Measurements from ENCODE around the gene RYR3.

Gene RYR3

DNA sequence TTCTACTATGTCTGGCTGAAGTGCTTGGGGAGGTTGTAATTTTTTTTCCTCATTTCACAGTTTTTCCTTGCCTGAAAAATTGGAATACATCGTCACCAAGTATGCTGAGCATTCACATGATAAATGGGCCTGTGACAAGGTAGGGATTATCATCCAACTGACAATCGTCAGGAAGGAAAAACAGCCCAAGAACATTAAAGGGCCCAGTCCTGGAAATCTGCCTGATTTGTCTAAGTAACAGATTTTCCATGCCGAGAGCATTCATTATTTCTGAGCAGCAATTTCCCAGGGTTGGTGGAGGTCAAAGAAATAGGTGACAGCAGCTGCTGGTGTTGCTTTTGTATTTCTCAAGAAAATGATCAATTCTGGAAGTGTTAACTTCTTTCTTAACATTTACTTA, 431.5 kb downstream of the RYR3 start:
- Histone ChIP-seq H3K36me3 (no peaks in the 10 kb centered on the region), H3K4me1 (ENCODE audit: control insufficient read depth in 1 of 2, insufficient read depth in 1 of 2, low read depth in 1 of 2, low read length in 1 of 2) (no peaks in the 10 kb centered on the region), H3K4me3 (ENCODE audit: low read depth in 1 of 2, low read length in 1 of 2) (no peak overlapping the region), H3K27me3 (peaks cover 4% of the 10 kb centered on the region), H3K27ac (no peak overlapping the region), H3K9me3 (no peaks in the 10 kb centered on the region)
- TF ChIP-seq, protein P1, sequence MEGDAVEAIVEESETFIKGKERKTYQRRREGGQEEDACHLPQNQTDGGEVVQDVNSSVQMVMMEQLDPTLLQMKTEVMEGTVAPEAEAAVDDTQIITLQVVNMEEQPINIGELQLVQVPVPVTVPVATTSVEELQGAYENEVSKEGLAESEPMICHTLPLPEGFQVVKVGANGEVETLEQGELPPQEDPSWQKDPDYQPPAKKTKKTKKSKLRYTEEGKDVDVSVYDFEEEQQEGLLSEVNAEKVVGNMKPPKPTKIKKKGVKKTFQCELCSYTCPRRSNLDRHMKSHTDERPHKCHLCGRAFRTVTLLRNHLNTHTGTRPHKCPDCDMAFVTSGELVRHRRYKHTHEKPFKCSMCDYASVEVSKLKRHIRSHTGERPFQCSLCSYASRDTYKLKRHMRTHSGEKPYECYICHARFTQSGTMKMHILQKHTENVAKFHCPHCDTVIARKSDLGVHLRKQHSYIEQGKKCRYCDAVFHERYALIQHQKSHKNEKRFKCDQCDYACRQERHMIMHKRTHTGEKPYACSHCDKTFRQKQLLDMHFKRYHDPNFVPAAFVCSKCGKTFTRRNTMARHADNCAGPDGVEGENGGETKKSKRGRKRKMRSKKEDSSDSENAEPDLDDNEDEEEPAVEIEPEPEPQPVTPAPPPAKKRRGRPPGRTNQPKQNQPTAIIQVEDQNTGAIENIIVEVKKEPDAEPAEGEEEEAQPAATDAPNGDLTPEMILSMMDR (IDR thresholded peaks at IDR 0.05) = no peak

DNA sequence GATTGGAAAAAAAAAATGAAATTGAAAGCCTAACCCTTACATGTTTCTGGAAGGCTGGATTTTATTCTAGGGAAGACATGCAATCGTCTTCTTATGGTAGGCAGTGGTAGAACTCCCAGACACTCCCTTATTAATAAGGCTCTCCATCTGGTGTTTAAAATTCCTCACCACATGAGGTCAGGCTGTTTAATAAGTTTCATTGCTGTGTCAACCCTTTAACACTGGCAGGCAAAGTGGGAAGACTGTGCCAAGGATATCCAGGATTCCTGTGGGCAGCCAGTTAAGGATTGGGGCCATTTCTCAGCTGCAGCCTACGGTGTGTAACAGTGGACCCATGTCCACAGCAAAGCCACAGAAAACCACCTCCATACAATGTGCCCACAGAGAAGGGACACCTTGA, 432.0 kb downstream of the RYR3 start:
- H3K36me3 ChIP-seq = no peaks in the 10 kb centered on the region
- H3K4me1 ChIP-seq (ENCODE audit: control insufficient read depth in 1 of 2, insufficient read depth in 1 of 2, low read depth in 1 of 2, low read length in 1 of 2) = no peaks in the 10 kb centered on the region
- peaks cover 3% of the 10 kb centered on the region for H3K27me3 ChIP-seq
- H3K27ac ChIP-seq = no peak overlapping the region
- no peak overlapping the region for H3K4me3 ChIP-seq (ENCODE audit: low read depth in 1 of 2, low read length in 1 of 2)
- no peaks in the 10 kb centered on the region for H3K9me3 ChIP-seq
- TF ChIP-seq, protein P1 (IDR thresholded peaks at IDR 0.05) = no peak

DNA sequence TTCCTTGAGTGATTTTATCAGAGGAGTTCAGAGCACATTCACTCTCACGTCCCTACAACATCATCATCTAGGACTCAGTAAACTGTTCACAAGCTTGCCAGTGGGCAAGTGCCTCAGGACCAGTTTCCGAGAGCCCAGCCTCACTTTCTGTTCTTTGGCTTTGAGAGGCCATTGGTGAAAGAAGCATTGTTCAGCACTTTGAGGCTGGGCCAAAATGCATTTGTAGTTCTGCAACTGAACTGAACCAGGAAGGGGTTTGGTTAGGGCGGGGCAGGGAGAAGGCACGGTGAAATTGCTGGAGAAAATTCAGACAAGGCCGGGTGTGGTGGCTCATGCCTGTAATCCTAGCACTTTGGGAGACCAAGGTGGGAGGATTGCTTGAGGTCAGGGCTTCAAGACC, 435.4 kb downstream of the RYR3 start:
- Histone ChIP-seq H3K9me3 (no peaks in the 10 kb centered on the region), H3K4me3 (ENCODE audit: low read depth in 1 of 2, low read length in 1 of 2) (no peak overlapping the region), H3K4me1 (ENCODE audit: control insufficient read depth in 1 of 2, insufficient read depth in 1 of 2, low read depth in 1 of 2, low read length in 1 of 2) (no peaks in the 10 kb centered on the region), H3K36me3 (no peaks in the 10 kb centered on the region), H3K27ac (no peak overlapping the region), H3K27me3 (no peaks in the 10 kb centered on the region)
- TF ChIP-seq, protein P1 (IDR thresholded peaks at IDR 0.05) = no peak

DNA sequence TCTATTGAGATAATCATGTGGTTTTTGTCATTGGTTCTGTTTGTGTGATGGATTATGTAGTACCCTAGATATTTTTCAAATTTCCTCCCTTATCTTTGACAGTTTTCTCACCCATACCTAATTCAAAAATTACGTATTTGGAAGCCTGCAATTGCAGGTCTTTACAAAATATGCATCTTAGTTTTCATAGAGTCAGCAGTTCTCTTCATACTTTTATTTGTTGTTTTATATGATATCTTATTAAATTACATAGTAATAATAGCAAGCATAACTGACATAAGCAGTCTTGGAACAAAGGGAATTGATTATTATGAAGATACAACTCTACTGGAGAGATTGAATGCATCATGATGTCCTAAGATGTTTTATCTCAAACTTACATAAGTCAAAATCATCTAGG, 442.2 kb downstream of the RYR3 start:
- H3K4me1 ChIP-seq (ENCODE audit: control insufficient read depth in 1 of 2, insufficient read depth in 1 of 2, low read depth in 1 of 2, low read length in 1 of 2) = no peaks in the 10 kb centered on the region
- H3K9me3 ChIP-seq = no peaks in the 10 kb centered on the region
- H3K27ac ChIP-seq = no peak overlapping the region
- no peak overlapping the region for H3K4me3 ChIP-seq (ENCODE audit: low read depth in 1 of 2, low read length in 1 of 2)
- TF ChIP-seq, protein P1 (IDR thresholded peaks at IDR 0.05) = no peak
- H3K36me3 ChIP-seq = no peaks in the 10 kb centered on the region
- H3K27me3 ChIP-seq = no peaks in the 10 kb centered on the region

DNA sequence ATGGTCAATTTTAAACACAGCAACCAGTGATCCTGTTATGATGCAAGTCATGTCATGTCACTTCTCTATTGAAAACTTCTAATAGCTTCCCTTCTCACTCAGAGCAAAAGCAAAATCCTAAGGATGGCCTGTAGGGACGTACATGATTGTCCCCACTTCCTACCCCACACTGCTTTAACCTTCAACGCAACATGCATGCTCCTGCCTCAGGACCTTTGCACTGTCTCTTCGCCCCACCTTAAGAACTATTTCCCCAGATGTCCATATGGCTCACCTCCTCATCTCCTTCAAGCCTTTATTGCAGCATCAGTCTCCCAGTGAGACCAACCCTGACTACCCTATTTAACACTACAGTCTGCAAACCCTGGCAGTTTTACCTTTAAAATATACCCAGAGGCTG, 443.5 kb downstream of the RYR3 start:
- no peak overlapping the region for H3K27ac ChIP-seq
- no peaks in the 10 kb centered on the region for H3K4me1 ChIP-seq (ENCODE audit: control insufficient read depth in 1 of 2, insufficient read depth in 1 of 2, low read depth in 1 of 2, low read length in 1 of 2)
- H3K27me3 ChIP-seq = no peaks in the 10 kb centered on the region
- TF ChIP-seq, protein P1 (IDR thresholded peaks at IDR 0.05) = no peak
- H3K9me3 ChIP-seq = no peaks in the 10 kb centered on the region
- no peaks in the 10 kb centered on the region for H3K36me3 ChIP-seq
- H3K4me3 ChIP-seq (ENCODE audit: low read depth in 1 of 2, low read length in 1 of 2) = no peak overlapping the region

DNA sequence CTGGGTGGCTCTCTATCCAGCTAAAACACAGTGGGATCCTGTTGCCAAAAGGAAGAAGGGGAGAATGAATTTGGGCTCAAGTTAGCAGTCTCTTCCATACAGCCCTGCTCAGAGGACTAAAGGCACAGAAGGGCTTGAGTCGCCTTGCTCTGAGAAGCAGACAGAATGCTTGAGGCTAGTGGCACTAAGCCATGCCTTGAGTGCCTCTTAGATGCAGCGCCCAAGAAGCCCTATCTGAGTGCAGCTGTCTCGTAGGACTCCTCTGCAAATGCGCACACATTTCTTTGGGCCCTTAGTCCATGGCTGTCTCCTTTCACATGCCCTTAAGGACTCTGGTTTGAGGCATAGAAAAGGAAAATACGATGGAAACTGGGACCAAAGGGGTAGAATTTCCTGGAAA, 446.2 kb downstream of the RYR3 start:
- Histone ChIP-seq H3K4me3 (ENCODE audit: low read depth in 1 of 2, low read length in 1 of 2) (no peak overlapping the region), H3K36me3 (no peaks in the 10 kb centered on the region), H3K27ac (no peak overlapping the region), H3K9me3 (no peaks in the 10 kb centered on the region), H3K4me1 (ENCODE audit: control insufficient read depth in 1 of 2, insufficient read depth in 1 of 2, low read depth in 1 of 2, low read length in 1 of 2) (no peaks in the 10 kb centered on the region), H3K27me3 (no peaks in the 10 kb centered on the region)
- TF ChIP-seq, protein P1 (IDR thresholded peaks at IDR 0.05) = no peak

All from neutrophil (primary cell).